H1 (cell line): ENCODE data around the gene CASKIN2. TPM values are rescaled to one million over a fixed set of nuclear protein-coding genes. Genes with fewer than 3 reads are reported as not detected.

Source experiments
- BRCA1 ChIP-seq: IDR thresholded peaks from 2 replicates; pipeline ENCODE4 v1.6.1; 2012; ENCODE audit warnings: low read depth, low read length, improper control_type of control experiment
- SP4 ChIP-seq: IDR thresholded peaks from 2 replicates; pipeline ENCODE4 v1.6.1; 2012; ENCODE audit warnings: low read length, inconsistent platforms
- YY1 ChIP-seq: IDR thresholded peaks from 2 replicates; pipeline ENCODE4 v1.6.1; 2011; ENCODE audit warnings: low read depth, mild to moderate bottlenecking, low read length
- polyA plus RNA-seq, 7 experiments: library from polyadenylated mRNA; depleted of rRNA in 3 of 7; stranded (reverse) in 5 of 7; unstranded in 2 of 7; fragments of >200 nt in 5 of 7; fragments of 200-250 nt in 2 of 7; gene quantifications; 1 replicate in 5 of 7; 2 replicates in 1 of 7; 4 replicates in 1 of 7; pipeline versions ENCODE4 v1.2.1 to v1.2.3, GENCODE V29; 2011 to 2013; ENCODE audit warnings: missing spikeins in 2 of 7, mixed read lengths in 2 of 7
- total RNA-seq: library from RNA; stranded (reverse); fragmentation: NEBNext Ultra II Directional; extraction: Animal tissue kit (Norgen Biotek cat#: 25700); gene quantifications from 2 replicates; pipeline ENCODE4 v1.2.1, GENCODE V29; 2021
- TF ChIP-seq, protein P1 (sequence below): IDR thresholded peaks from 2 replicates; pipeline ENCODE4 v1.6.1; 2012; ENCODE audit warnings: inconsistent platforms

Gene CASKIN2
- total and polyA plus RNA-seq, 2 of the 8 experiments (the other 6 are each of a cell fraction or from before 2014, with no cell fraction given): 6.7 to 32.3 TPM

DNA sequence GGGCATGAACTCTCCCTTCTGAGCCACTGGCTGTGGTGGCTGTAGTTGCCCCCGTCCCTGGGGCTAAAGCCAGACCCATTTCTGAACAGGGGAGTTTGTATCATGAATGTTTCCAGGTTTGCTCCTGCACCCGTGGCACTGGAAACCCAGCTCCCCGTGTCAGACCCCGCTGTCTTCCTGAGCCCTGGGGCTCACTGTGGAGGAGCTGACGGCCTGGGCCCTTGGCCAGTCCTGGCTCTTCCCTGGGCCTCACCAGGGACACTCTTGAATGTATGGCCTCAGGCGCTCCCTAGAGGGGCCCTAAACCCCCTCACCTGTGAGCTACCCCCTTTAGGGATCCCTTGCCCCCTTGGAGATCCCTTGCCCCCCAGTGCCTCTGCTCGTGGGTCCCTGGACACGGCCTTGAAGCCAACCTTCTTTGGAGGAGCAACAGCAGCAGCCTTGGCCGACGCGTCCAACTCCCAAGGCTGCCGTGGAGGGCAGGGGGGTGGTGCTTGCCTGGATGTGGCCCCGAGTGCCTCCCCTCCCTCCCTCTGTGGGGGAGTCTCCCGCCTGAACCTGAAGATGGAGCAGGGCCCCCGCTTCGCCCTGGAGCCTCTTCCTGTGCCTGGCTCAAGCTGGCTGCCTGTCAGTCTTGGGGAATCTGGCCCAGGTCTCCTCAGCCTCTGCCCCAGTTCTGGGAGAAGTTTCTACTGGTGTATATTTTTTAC is 15.9 kb downstream of the CASKIN2 start (continued):
- TF ChIP-seq BRCA1: no peak
- no peak for TF ChIP-seq SP4
- no peak for TF ChIP-seq YY1
- TF ChIP-seq, protein P1, sequence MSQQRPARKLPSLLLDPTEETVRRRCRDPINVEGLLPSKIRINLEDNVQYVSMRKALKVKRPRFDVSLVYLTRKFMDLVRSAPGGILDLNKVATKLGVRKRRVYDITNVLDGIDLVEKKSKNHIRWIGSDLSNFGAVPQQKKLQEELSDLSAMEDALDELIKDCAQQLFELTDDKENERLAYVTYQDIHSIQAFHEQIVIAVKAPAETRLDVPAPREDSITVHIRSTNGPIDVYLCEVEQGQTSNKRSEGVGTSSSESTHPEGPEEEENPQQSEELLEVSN: no peak
